Choroid plexus epithelial cell (primary cell): ENCODE data around the gene DEFB121.
"Not testable (repeated sequence)": the region's sequence is repeated elsewhere in the genome, so short reads cannot be mapped to it uniquely, and the experiment has no call there.

Experiments used
- DNase-seq: peaks from one replicate; pipeline ENCODE4 v3.0.0-alpha.2; 2010; ENCODE audit warnings: low read depth
- H3K4me3 ChIP-seq: 2 replicates; pipeline ENCODE4 v1.5.1; 2011; ENCODE audit warnings: low read depth, mild to moderate bottlenecking, control low read depth, low read length, moderate library complexity
- CTCF ChIP-seq: conservative IDR thresholded peaks from 2 replicates; pipeline ENCODE4 v1.5.1; 2011; ENCODE audit warnings: low read depth, mild to moderate bottlenecking, control low read depth, inconsistent platforms, low read length, moderate library complexity

The DEFB121 gene

DNA sequence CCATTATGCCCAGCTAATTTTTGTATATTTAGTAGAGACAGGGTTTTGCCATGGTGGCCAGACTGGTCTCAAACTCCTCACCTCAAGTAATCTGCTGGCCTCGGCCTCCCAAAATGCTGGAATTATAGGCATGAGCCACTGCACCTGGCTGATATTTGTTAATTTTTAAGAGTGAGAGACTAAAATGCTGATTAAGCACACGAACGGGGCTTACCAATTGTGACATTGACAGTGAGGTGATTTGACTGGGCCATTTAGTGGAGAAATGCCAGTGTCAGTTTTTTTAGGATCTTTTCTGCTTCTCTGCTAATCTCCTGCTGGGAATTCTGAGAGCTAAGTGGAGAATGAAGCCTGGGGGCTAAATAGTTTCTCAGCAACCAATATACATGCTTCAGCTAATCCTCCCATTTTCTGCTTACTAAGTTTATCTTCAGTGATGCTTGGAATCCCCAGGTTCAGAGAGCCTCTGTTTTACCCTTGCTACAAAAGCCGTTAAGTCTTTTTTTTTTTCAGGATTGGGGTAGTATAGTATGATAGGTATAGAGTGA, 24.6 kb upstream of the DEFB121 start:
- DNase-seq: no peak
- TF ChIP-seq CTCF: no peak
- H3K4me3 ChIP-seq: no peak overlapping the region

DNA sequence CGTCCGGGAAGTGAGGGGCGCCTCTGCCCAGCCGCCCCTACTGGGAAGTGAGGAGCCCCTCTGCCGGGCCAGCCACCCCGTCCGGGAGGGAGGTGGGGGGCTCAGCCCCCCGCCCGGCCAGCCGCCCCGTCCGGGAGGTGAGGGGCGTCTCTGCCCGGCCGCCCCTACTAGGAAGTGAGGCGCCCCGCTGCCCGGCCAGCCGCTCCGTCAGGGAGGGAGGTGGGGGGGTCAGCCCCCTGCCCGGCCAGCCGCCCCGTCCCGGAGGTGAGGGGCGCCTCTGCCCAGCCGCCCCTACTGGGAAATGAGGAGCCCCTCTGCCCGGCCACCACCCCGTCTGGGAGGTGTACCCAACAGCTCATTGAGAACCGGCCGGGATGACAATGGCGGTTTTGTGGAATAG, 21.6 kb upstream of the DEFB121 start:
- not testable (repeated sequence) for H3K4me3 ChIP-seq, DNase-seq

DNA sequence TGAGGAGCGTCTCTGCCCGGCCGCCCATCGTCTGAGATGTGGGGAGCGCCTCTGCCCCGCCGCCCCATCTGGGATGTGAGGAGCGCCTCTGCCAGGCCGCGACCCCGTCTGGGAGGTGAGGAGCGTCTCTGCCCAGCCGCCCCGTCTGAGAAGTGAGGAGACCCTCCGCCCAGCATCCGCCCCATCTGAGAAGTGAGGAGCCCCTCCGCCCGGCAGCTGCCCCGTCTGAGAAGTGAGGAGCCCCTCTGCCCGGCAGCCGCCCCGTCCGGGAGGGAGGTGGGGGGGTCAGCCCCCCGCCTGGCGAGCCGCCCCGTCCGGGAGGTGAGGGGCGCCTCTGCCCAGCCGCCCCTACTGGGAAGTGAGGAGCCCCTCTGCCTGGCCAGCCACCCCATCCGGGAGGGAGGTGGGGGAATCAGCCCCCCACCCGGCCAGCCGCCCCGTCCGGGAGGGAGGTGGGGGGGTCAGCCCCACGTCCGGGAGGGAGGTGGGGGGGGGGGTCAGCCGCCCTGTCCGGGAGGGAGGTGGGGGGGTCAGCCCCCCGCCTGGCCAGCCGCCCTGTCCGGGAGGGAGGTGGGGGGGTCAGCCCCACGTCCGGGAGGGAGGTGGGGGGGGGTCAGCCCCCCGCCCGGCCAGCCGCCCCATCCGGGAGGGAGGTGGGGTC, 21.0 kb upstream of the DEFB121 start:
- H3K4me3 ChIP-seq, DNase-seq: not testable (repeated sequence)

- no peak for TF ChIP-seq CTCF
- H3K4me3 ChIP-seq: no peak overlapping the region
- no peak for DNase-seq
Observed at GRCh38 chr20:31425797-31426196, 19.8 kb upstream of the DEFB121 start.

- no peak for TF ChIP-seq CTCF
- H3K4me3 ChIP-seq: no peak overlapping the region
- no peak for DNase-seq
Observed at GRCh38 chr20:31418307-31418706, 12.3 kb upstream of the DEFB121 start.

DNA sequence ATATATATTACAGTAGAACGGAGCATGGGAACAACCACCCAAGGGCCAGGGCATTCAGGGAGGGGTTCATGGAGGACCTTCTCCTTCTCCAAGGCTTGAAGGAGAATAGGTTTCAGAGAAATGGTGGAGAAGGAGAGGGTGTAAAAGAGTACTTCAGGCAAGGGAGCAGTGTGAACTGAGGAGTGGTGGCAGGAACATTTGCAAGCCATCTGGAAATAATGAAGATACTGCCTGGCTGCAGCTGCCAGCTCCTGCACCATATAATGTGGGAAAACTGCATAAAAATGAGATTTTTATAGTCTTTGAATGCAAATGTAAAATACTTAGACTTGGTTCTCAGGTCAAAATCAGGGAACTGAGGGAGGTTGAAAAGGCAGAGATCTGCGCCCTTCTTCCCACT, 9.6 kb upstream of the DEFB121 start:
- no peak for DNase-seq
- H3K4me3 ChIP-seq: no peak overlapping the region
- TF ChIP-seq CTCF: no peak

- no peak for TF ChIP-seq CTCF
- DNase-seq: no peak
- no peak overlapping the region for H3K4me3 ChIP-seq
Observed at GRCh38 chr20:31414381-31414780, 8.4 kb upstream of the DEFB121 start.

DNA sequence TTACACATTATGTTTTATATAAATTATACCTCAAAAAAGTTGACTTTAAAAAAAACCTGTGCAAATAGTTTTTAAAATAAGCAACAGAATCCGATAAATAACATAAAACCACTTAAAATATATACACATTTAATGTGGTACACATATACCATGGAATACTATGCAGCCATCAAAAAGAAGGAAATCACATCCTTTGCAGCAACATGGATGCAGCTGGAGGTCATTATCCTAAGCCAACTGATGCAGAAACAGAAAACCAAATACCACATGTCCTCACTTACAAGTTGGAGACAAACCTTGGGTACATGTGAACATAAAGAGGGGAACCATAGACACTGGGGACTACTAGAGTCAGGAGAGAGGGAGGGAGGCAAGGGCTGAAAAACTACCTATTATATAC, 4.0 kb upstream of the DEFB121 start:
- no peak for DNase-seq
- H3K4me3 ChIP-seq: no peak overlapping the region
- TF ChIP-seq CTCF: no peak
